Lower leg skin (tissue), 3 donors: ENCODE results near the gene AK8.

Experiments
- POLR2A ChIP-seq, 2 donors: fragments of 450-650 bp; IDR thresholded peaks; one replicate each; pipeline ENCODE4 v1.6.1; 2016 to 2017; ENCODE audit warnings: antibody characterized with exemption in 2 of 2, mild to moderate bottlenecking in 1 of 2, moderate library complexity in 1 of 2
- TF ChIP-seq, protein P1 (sequence below), 3 donors: fragments of 450-650 bp; IDR thresholded peaks; one replicate each; pipeline ENCODE4 v1.5.1; 2016; ENCODE audit warnings: antibody characterized with exemption in 3 of 3, mild to moderate bottlenecking in 3 of 3, moderate library complexity in 2 of 3

DNA sequence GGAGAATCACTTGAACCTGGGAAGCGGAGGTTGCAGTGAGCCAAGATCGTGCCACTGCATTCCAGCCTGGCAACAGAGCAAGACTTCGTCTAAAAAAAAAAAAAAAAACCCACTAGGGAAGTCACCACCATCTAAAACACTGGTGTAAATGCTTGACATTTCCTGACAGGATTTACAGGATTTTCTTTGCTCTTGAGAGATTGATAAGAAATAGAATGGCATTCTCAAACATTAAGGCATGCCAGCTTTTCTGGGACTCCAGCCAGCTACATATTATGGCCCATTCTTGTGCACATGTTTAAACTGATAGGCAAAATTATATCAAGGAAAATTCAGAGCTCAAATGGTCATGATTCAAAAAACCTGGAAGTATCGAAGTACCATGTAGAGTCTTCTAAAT, 179.1 kb downstream of the AK8 start:
- TF ChIP-seq, protein P1, sequence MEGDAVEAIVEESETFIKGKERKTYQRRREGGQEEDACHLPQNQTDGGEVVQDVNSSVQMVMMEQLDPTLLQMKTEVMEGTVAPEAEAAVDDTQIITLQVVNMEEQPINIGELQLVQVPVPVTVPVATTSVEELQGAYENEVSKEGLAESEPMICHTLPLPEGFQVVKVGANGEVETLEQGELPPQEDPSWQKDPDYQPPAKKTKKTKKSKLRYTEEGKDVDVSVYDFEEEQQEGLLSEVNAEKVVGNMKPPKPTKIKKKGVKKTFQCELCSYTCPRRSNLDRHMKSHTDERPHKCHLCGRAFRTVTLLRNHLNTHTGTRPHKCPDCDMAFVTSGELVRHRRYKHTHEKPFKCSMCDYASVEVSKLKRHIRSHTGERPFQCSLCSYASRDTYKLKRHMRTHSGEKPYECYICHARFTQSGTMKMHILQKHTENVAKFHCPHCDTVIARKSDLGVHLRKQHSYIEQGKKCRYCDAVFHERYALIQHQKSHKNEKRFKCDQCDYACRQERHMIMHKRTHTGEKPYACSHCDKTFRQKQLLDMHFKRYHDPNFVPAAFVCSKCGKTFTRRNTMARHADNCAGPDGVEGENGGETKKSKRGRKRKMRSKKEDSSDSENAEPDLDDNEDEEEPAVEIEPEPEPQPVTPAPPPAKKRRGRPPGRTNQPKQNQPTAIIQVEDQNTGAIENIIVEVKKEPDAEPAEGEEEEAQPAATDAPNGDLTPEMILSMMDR (IDR thresholded peaks at IDR 0.05) = no peak
- TF ChIP-seq POLR2A (IDR thresholded peaks at IDR 0.05) = no peak
